Heart right ventricle (tissue), 16 donors: ENCODE results near the gene FRMD5. TPM values are rescaled to one million over a fixed set of nuclear protein-coding genes. Genes with fewer than 3 reads are reported as not detected.

ENCODE experiments used
- ATAC-seq, 8 donors: fragments of 200-7000 bp; cut with Tn5 transposase; one replicate each; pipeline ENCODE4 v1.9.1; 2020; ENCODE audit warnings: mild to moderate bottlenecking in 8 of 8, moderate library complexity in 8 of 8, moderate number of reproducible peaks in 1 of 8
- DNase-seq, 2 donors: peaks; one replicate each; pipeline ENCODE4 v3.0.0-alpha.2; 2020
- H3K27ac ChIP-seq, 10 donors: fragments of 200-600 bp; sonication (generic) in 2 of 10; one replicate each; pipeline versions ENCODE4 v1.5.0 to v1.8.0; 2020 to 2022; ENCODE audit warnings: mild to moderate bottlenecking in 3 of 10
- H3K27me3 ChIP-seq, 7 donors: fragments of 200-600 bp; one replicate each; pipeline ENCODE4 v1.8.0; 2021 to 2022; ENCODE audit warnings: mild to moderate bottlenecking in 2 of 7
- H3K36me3 ChIP-seq, 9 donors: fragments of 200-600 bp; sonication (generic) in 1 of 9; one replicate each; pipeline versions ENCODE4 v1.5.0 to v1.8.0; 2020 to 2022; ENCODE audit warnings: mild to moderate bottlenecking in 2 of 9
- H3K4me1 ChIP-seq, 9 donors: fragments of 200-600 bp; sonication (generic) in 1 of 9; one replicate each; pipeline versions ENCODE4 v1.5.0 to v1.8.0; 2020 to 2022; ENCODE audit warnings: mild to moderate bottlenecking in 4 of 9
- H3K4me3 ChIP-seq, 10 donors: fragments of 200-600 bp; sonication (generic) in 2 of 10; one replicate each; pipeline versions ENCODE4 v1.5.0 to v1.8.0; 2020 to 2022; ENCODE audit warnings: mild to moderate bottlenecking in 7 of 10, moderate library complexity in 2 of 10
- H3K9me3 ChIP-seq, 11 donors: fragments of 200-600 bp in 10 of 11; sonication (generic) in 2 of 11; one replicate each; pipeline versions ENCODE4 v1.5.0 to v1.8.0; 2013 to 2022; ENCODE audit warnings: mild to moderate bottlenecking in 2 of 11, control low read depth in 1 of 11, moderate library complexity in 1 of 11
- WGBS, 2 donors: extraction: QIAGEN DNeasy Blood & Tissue Kit; methylation state at CpG; one replicate each; pipeline ENCODE4 v1.1.7; 2013; ENCODE audit warnings: inconsistent platforms in 1 of 2; 5-methylcytosine and 5-hydroxymethylcytosine counted together
- intact Hi-C, 10 donors: fragments of 100-400 bp; cut with DNase I; formaldehyde crosslinking; loops; one replicate each; pipeline versions ENCODE4 v1.11.1 to v1.14.2; 2022
- polyA plus RNA-seq, 2 donors: library from polyadenylated mRNA; stranded (reverse); fragments of 200-250 nt; gene quantifications; one replicate each; pipeline ENCODE4 v1.2.3, GENCODE V29; 2013
- total RNA-seq, 10 donors: library from RNA; stranded (reverse); fragmentation: NEBNext Ultra II Directional in 3 of 10; extraction: Animal tissue kit (Norgen Biotek cat#: 25700) in 3 of 10; gene quantifications; one replicate each; pipeline versions ENCODE4 v1.2.1 to v1.2.4, GENCODE V29; 2021 to 2023
- TF ChIP-seq, protein P1 (sequence below), 9 donors: fragments of 200-600 bp; sonication (generic) in 2 of 9; IDR thresholded peaks; one replicate each; pipeline versions ENCODE4 v1.5.0 to v1.8.0; 2021 to 2022; ENCODE audit warnings: antibody characterized with exemption in 9 of 9, mild to moderate bottlenecking in 5 of 9, moderate library complexity in 1 of 9
- donor health status: Arrhythmogenic right ventricular cardiomyopathy.
- donor health status: ischemic (EF 13 %, LVEDD 7.1; RV severe dilation, severe dysfunction).
- donor health status: healthy with polysubstance abuse.
- donor health status: DM: no; HTN: yes; CAD: no.
- donor health status: DM: no; HTN: no; CAD: no.
- donor health status: ischemic (EF 25% LVEDD 6.9; RV normal size, moderate dysfunction).
- donor health status: ischemic (EF 25% LVEDD 5.7; RV mildly dilated, moderate dysfunction).
- donor health status: healthy.
- donor health status: DM: yes; HTN: yes; CAD: no.
- donor health status: Ischemic cardiomyopathy.
- donor health status: ischemic (EF 35%, LVEDD 5.7; RV mildly dilated, moderate dysfunction).
- donor health status: nonischemic (EF 11% LVEDD 7.7; RV severe dilation, severe dysfunction).
- donor health status: DM: yes; HTN: yes; CAD: no.
- donor health status: PGD.
- donor health status: ischemic (EF 29% LVEDD 5.4; RV normal size, mild dysfunction).
- donor health status: nonischemic (EF 23%, LVEDD 6.1; RV moderate dilation, normal function).

Gene FRMD5
- total and polyA plus RNA-seq, 12 donors = 7.2 to 86.3 (median 55.3) TPM

DNA sequence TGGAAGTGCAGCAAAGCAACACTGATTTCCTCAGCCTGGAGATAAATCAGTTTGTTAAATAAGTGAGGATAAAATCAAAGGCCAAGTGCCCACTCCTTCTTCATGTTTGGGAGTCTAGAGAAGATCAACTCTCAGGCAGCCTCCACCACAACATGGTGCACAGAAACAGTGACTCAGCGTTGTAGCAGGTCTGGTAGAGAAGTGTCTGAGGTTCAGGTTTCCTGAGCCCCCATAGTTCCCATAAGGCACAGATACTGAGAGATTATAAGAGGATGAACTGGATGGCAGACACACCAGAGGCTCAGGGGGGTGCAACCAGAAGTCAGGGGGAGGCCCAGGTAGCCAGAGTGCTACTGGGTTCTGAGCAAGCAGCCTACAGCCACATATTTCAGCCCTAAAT lies 166.7 kb downstream of the FRMD5 start:
- Histone ChIP-seq H3K4me3 (no peak overlapping the region), H3K9me3 (no peaks in the 10 kb centered on the region), H3K27ac (no peak overlapping the region), H3K27me3 (no peaks in the 10 kb centered on the region), H3K4me1 (peaks cover 0 to 22% (median 5%) of the 10 kb centered on the region in 9 donors), H3K36me3 (no peaks in the 10 kb centered on the region)
- 83 to 84% methylated on average over 1 of the region's 1 CpG for WGBS, 2 donors
- ATAC-seq (no peak), DNase-seq (no peak)
- intact Hi-C loops = no loop called here
- TF ChIP-seq, protein P1, sequence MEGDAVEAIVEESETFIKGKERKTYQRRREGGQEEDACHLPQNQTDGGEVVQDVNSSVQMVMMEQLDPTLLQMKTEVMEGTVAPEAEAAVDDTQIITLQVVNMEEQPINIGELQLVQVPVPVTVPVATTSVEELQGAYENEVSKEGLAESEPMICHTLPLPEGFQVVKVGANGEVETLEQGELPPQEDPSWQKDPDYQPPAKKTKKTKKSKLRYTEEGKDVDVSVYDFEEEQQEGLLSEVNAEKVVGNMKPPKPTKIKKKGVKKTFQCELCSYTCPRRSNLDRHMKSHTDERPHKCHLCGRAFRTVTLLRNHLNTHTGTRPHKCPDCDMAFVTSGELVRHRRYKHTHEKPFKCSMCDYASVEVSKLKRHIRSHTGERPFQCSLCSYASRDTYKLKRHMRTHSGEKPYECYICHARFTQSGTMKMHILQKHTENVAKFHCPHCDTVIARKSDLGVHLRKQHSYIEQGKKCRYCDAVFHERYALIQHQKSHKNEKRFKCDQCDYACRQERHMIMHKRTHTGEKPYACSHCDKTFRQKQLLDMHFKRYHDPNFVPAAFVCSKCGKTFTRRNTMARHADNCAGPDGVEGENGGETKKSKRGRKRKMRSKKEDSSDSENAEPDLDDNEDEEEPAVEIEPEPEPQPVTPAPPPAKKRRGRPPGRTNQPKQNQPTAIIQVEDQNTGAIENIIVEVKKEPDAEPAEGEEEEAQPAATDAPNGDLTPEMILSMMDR (IDR thresholded peaks at IDR 0.05) = no peak

DNA sequence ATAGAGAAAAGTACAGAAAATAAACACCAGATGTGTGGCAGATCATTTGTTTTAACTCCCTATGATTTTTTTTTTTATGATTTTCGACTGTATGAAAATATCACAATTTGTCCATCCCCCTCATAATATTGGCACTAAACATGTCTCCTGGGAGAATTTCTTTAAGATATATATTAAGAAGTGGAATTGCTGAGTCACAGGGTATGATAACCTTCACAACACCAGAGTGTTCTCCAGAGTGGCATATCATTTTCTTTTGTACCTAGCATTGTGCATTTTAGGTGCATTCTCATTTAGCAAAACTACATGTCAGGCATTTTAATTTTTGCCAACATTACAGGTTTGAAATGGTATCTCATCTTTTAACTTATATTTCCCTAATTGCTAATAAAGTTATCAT lies 170.9 kb downstream of the FRMD5 start:
- peaks cover 0 to 12% (median 0%) of the 10 kb centered on the region in 9 donors for H3K4me1 ChIP-seq
- ATAC-seq (no peak), DNase-seq (no peak)
- H3K36me3 ChIP-seq = no peaks in the 10 kb centered on the region
- H3K27ac ChIP-seq = no peak overlapping the region
- H3K4me3 ChIP-seq = no peak overlapping the region
- no peaks in the 10 kb centered on the region for H3K27me3 ChIP-seq
- TF ChIP-seq, protein P1 (IDR thresholded peaks at IDR 0.05) = no peak
- intact Hi-C loops = no loop called here
- H3K9me3 ChIP-seq = no peaks in the 10 kb centered on the region
- 57 to 72% methylated on average over 1 of the region's 1 CpG for WGBS, 2 donors

DNA sequence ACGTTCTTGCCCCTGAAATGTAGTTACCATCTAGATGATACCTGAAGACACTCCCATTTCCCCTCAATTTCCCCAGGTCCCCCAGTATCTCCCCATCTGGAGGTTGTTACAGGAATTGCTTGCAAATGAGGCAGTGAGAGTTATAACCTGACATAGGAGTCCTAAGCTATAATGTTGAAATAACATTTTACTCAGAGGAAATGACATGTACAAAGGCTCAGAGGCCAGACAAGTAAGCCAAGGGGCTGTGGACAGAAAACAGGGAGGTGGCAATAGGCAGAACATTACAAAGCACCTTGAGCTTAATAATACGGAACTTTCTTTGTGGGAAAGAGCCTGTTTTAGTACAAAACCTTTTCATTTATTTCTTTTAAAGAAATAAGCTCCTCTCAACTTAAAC lies 171.9 kb downstream of the FRMD5 start:
- TF ChIP-seq, protein P1 (IDR thresholded peaks at IDR 0.05) = no peak
- 88 to 90% methylated on average over 2 of the region's 2 CpGs for WGBS, 2 donors

DNA sequence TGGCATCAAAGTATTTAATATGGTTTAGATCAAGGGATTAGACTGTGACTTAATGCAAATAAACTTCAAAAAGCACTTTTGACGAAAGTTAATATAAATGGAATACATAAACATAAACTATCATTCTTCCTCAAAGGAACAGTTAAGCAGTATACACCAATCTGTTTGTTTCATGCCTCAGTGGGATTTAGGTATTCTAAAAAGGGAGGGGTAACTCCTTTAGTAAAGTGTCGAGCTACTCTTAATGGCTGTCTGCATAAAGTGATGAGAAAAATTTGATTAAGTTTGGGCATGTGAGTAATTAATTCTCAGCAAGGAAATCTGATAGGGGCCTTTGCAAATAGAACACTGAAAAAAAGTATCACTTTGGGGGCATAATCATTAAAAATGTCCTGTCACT lies 176.9 kb downstream of the FRMD5 start:
- TF ChIP-seq, protein P1 (IDR thresholded peaks at IDR 0.05) = no peak
- DNase-seq (no peak), ATAC-seq (no peak)
- Histone ChIP-seq H3K9me3 (no peaks in the 10 kb centered on the region), H3K27ac (no peak overlapping the region), H3K36me3 (no peaks in the 10 kb centered on the region), H3K4me3 (no peak overlapping the region), H3K27me3 (no peaks in the 10 kb centered on the region), H3K4me1 (no peaks in the 10 kb centered on the region)
- intact Hi-C loops = no loop called here
- 88% methylated on average over 2 of the region's 2 CpGs for WGBS, 2 donors

More for the DNA sequence above, 171.9 kb downstream of the FRMD5 start:
- ATAC-seq (no peak), DNase-seq (no peak)
- H3K27ac ChIP-seq = no peak overlapping the region
- no peak overlapping the region for H3K4me3 ChIP-seq
- intact Hi-C loops = no loop called here
- H3K27me3 ChIP-seq = no peaks in the 10 kb centered on the region
- no peaks in the 10 kb centered on the region for H3K36me3 ChIP-seq
- H3K9me3 ChIP-seq = no peaks in the 10 kb centered on the region
- peaks cover 0 to 2% (median 0%) of the 10 kb centered on the region in 9 donors for H3K4me1 ChIP-seq
